Measurements from ENCODE around the gene COMMD9. TPM values are rescaled to one million over a fixed set of nuclear protein-coding genes. Genes with fewer than 3 reads are reported as not detected.

COMMD9 gene
- total RNA-seq, 6 donors from 2014 or later, result 23.1 to 84.3 (median 49.9) TPM

GRCh38 chr11:36247493-36247892 lies 41.7 kb downstream of the COMMD9 start:
- Histone ChIP-seq H3K9me3 (no peaks in the 10 kb centered on the region), H3K27ac (no peak overlapping the region), H3K36me3 (no peaks in the 10 kb centered on the region), H3K27me3 (no peaks in the 10 kb centered on the region), H3K4me1 (no peaks in the 10 kb centered on the region), H3K4me3 (no peak overlapping the region)
- 43 to 55% methylated on average over 3 of the region's 3 CpGs for WGBS, 2 donors
- DNase-seq (no peak), ATAC-seq (ENCODE audit: low FRiP score in 2 of 2) (no peak)
- TF ChIP-seq EP300 (IDR thresholded peaks at IDR 0.05), result no peak
- TF ChIP-seq POLR2A (IDR thresholded peaks at IDR 0.05), result no peak
- no peak for TF ChIP-seq CTCF (IDR thresholded peaks at IDR 0.05)
- no peak for TF ChIP-seq POLR2AphosphoS5 (IDR thresholded peaks at IDR 0.05)

GRCh38 chr11:36243641-36244040 lies 45.6 kb downstream of the COMMD9 start:
- H3K27ac ChIP-seq, result no peak overlapping the region
- ATAC-seq (ENCODE audit: low FRiP score in 2 of 2) (no peak), DNase-seq (no peak)
- 59 to 62% methylated on average over 1 of the region's 1 CpG for WGBS, 2 donors
- no peak overlapping the region for H3K4me3 ChIP-seq
- no peaks in the 10 kb centered on the region for H3K27me3 ChIP-seq
- no peaks in the 10 kb centered on the region for H3K9me3 ChIP-seq
- TF ChIP-seq CTCF (IDR thresholded peaks at IDR 0.05) (no peak), EP300 (IDR thresholded peaks at IDR 0.05) (no peak), POLR2A (IDR thresholded peaks at IDR 0.05) (no peak), POLR2AphosphoS5 (IDR thresholded peaks at IDR 0.05) (no peak)
- H3K4me1 ChIP-seq, result no peaks in the 10 kb centered on the region
- H3K36me3 ChIP-seq, result no peaks in the 10 kb centered on the region

GRCh38 chr11:36241497-36241896 lies 47.7 kb downstream of the COMMD9 start:
- 76 to 77% methylated on average over 1 of the region's 1 CpG for WGBS, 2 donors
- TF ChIP-seq CTCF (IDR thresholded peaks at IDR 0.05) (no peak), POLR2AphosphoS5 (IDR thresholded peaks at IDR 0.05) (no peak), EP300 (IDR thresholded peaks at IDR 0.05) (no peak), POLR2A (IDR thresholded peaks at IDR 0.05) (no peak)
- no peak for DNase-seq
- Histone ChIP-seq H3K4me3 (no peak overlapping the region), H3K27me3 (no peaks in the 10 kb centered on the region), H3K27ac (no peak overlapping the region), H3K36me3 (no peaks in the 10 kb centered on the region), H3K9me3 (no peaks in the 10 kb centered on the region), H3K4me1 (no peaks in the 10 kb centered on the region)
- peak in 1 of 2 donors; percentile 25 for ATAC-seq (ENCODE audit: low FRiP score in 2 of 2)

GRCh38 chr11:36240801-36241200 lies 48.4 kb downstream of the COMMD9 start:
- Histone ChIP-seq H3K4me3 (no peak overlapping the region), H3K4me1 (no peaks in the 10 kb centered on the region), H3K27ac (no peak overlapping the region), H3K27me3 (no peaks in the 10 kb centered on the region), H3K36me3 (no peaks in the 10 kb centered on the region), H3K9me3 (no peaks in the 10 kb centered on the region)
- no peak for DNase-seq
- no peak for TF ChIP-seq CTCF (IDR thresholded peaks at IDR 0.05)
- no peak for TF ChIP-seq POLR2A (IDR thresholded peaks at IDR 0.05)
- no peak for TF ChIP-seq POLR2AphosphoS5 (IDR thresholded peaks at IDR 0.05)
- no peak for TF ChIP-seq EP300 (IDR thresholded peaks at IDR 0.05)
- ATAC-seq (ENCODE audit: low FRiP score in 2 of 2), result no peak
- 96 to 97% methylated on average over 4 of the region's 4 CpGs for WGBS, 2 donors

GRCh38 chr11:36240173-36240572 lies 49.1 kb downstream of the COMMD9 start:
- H3K27ac ChIP-seq, result no peak overlapping the region
- no peak for ATAC-seq (ENCODE audit: low FRiP score in 2 of 2)

More at GRCh38 chr11:36240173-36240572, 49.1 kb downstream of the COMMD9 start:
- Histone ChIP-seq H3K9me3 (no peaks in the 10 kb centered on the region), H3K27me3 (no peaks in the 10 kb centered on the region), H3K36me3 (no peaks in the 10 kb centered on the region), H3K4me1 (no peaks in the 10 kb centered on the region), H3K4me3 (no peak overlapping the region)
- TF ChIP-seq POLR2A (IDR thresholded peaks at IDR 0.05) (no peak), CTCF (IDR thresholded peaks at IDR 0.05) (no peak), EP300 (IDR thresholded peaks at IDR 0.05) (no peak), POLR2AphosphoS5 (IDR thresholded peaks at IDR 0.05) (no peak)
- DNase-seq, result no peak
- WGBS, 2 donors, result 73 to 74% methylated on average over 4 of the region's 4 CpGs

All from upper lobe of left lung (tissue), 6 donors.